HepG2 (cell line): ENCODE results near the gene AFF4. TPM values are rescaled to one million over a fixed set of nuclear protein-coding genes. Genes with fewer than 3 reads are reported as not detected.
A peak's percentile ranks its signal among the peaks of the same experiment; 100 is the strongest.

Experiments
- ELK4 ChIP-seq: sonication (generic); formaldehyde crosslinking; IDR thresholded peaks from 2 replicates; pipeline ENCODE4 v1.9.0; 2021; ENCODE audit warnings: missing genetic modification reagents, borderline replicate concordance
- ESRRA ChIP-seq: sonication (generic); formaldehyde crosslinking; IDR thresholded peaks from 2 replicates; pipeline ENCODE4 v1.5.1; 2020; ENCODE audit warnings: mild to moderate bottlenecking, low read depth, missing genetic modification reagents
- FOXP4 ChIP-seq: sonication (generic); formaldehyde crosslinking; IDR thresholded peaks from 2 replicates; pipeline ENCODE4 v1.4.0; 2020; ENCODE audit warnings: missing genetic modification reagents
- GZF1 ChIP-seq: sonication (generic); formaldehyde crosslinking; IDR thresholded peaks from 2 replicates; pipeline ENCODE4 v1.5.1; 2020; ENCODE audit warnings: mild to moderate bottlenecking, missing genetic modification reagents
- MTA3 ChIP-seq: sonication (generic); formaldehyde crosslinking; IDR thresholded peaks from 2 replicates; pipeline ENCODE4 v1.4.0; 2020; ENCODE audit warnings: missing genetic modification reagents
- MTF2 ChIP-seq: sonication (generic); formaldehyde crosslinking; IDR thresholded peaks from 2 replicates; pipeline ENCODE4 v1.5.0; 2020; ENCODE audit warnings: missing genetic modification reagents, borderline replicate concordance
- NFIB ChIP-seq: sonication (generic); formaldehyde crosslinking; IDR thresholded peaks from 2 replicates; pipeline ENCODE4 v1.9.0; 2021; ENCODE audit warnings: missing genetic modification reagents, mild to moderate bottlenecking, borderline replicate concordance
- TBL1XR1 ChIP-seq: fragments of 150-350 bp; IDR thresholded peaks from 2 replicates; pipeline ENCODE4 v1.6.1; 2014; ENCODE audit warnings: borderline replicate concordance, low read length; ENCODE audit not compliant: partially characterized antibody
- ZFP36L2 ChIP-seq: sonication (generic); formaldehyde crosslinking; IDR thresholded peaks from 2 replicates; pipeline ENCODE4 v1.4.0; 2020; ENCODE audit warnings: missing genetic modification reagents
- ZNF224 ChIP-seq: sonication (generic); formaldehyde crosslinking; IDR thresholded peaks from 2 replicates; pipeline ENCODE4 v1.5.0; 2020; ENCODE audit warnings: mild to moderate bottlenecking, missing genetic modification reagents
- ZNF280B ChIP-seq: sonication (generic); formaldehyde crosslinking; IDR thresholded peaks from 2 replicates; pipeline ENCODE4 v1.5.0; 2020; ENCODE audit warnings: missing genetic modification reagents, mild to moderate bottlenecking, borderline replicate concordance
- ZNF362 ChIP-seq: sonication (generic); formaldehyde crosslinking; IDR thresholded peaks from 2 replicates; pipeline ENCODE4 v1.4.0; 2020; ENCODE audit warnings: missing genetic modification reagents, mild to moderate bottlenecking, borderline replicate concordance
- ZNF430 ChIP-seq: sonication (generic); formaldehyde crosslinking; IDR thresholded peaks from 2 replicates; pipeline ENCODE4 v1.9.0; 2021; ENCODE audit warnings: mild to moderate bottlenecking, missing genetic modification reagents
- ZNF484 ChIP-seq: sonication (generic); formaldehyde crosslinking; IDR thresholded peaks from 2 replicates; pipeline ENCODE4 v1.5.1; 2020; ENCODE audit warnings: mild to moderate bottlenecking, low read depth, missing genetic modification reagents, borderline replicate concordance
- ZNF513 ChIP-seq: sonication (generic); formaldehyde crosslinking; conservative IDR thresholded peaks from 2 replicates; pipeline ENCODE4 v1.5.0; 2020; ENCODE audit warnings: missing genetic modification reagents
- ZNF557 ChIP-seq: sonication (generic); formaldehyde crosslinking; IDR thresholded peaks from 2 replicates; pipeline ENCODE4 v1.4.0; 2020; ENCODE audit warnings: missing genetic modification reagents
- ZNF724P ChIP-seq: sonication (generic); formaldehyde crosslinking; IDR thresholded peaks from 2 replicates; pipeline ENCODE4 v1.8.0; 2022; ENCODE audit warnings: missing genetic modification reagents, borderline replicate concordance
- ZNF75D ChIP-seq: sonication (generic); formaldehyde crosslinking; IDR thresholded peaks from 2 replicates; pipeline ENCODE4 v1.8.1; 2023; ENCODE audit warnings: missing genetic modification reagents, mild to moderate bottlenecking, borderline replicate concordance
- ZNF770 ChIP-seq: sonication (generic); formaldehyde crosslinking; IDR thresholded peaks from 2 replicates; pipeline ENCODE4 v1.5.0; 2020; ENCODE audit warnings: mild to moderate bottlenecking, missing genetic modification reagents
- ZNF790 ChIP-seq: sonication (generic); formaldehyde crosslinking; IDR thresholded peaks from 2 replicates; pipeline ENCODE4 v1.8.0; 2022; ENCODE audit warnings: missing genetic modification reagents, mild to moderate bottlenecking, borderline replicate concordance
- polyA plus RNA-seq, 8 experiments: library from polyadenylated mRNA; depleted of rRNA in 3 of 8; stranded (reverse) in 7 of 8; unstranded in 1 of 8; fragments of >200 nt; fragmentation: Illumina TruSeq in 4 of 8; extraction: Trizol in 4 of 8; gene quantifications; 2 replicates each; pipeline versions ENCODE4 v1.2.1 to v1.2.3, GENCODE V29; 2011 to 2016; ENCODE audit warnings: low read depth in 4 of 8, missing spikeins in 1 of 8, mixed read lengths in 1 of 8; ENCODE audit not compliant: insufficient read depth in 1 of 8
- total RNA-seq, 5 experiments: library from RNA; depleted of rRNA; stranded (reverse); fragments of >200 nt; fragmentation: Illumina TruSeq; extraction: Trizol; gene quantifications; 2 replicates each; pipeline ENCODE4 v1.2.3, GENCODE V29; 2016; ENCODE audit warnings: low read depth in 1 of 5

Gene AFF4
- total and polyA plus RNA-seq, 2 of the 13 experiments (the other 11 are each of a cell fraction or from before 2014, with no cell fraction given) = 22.1 to 25.5 TPM

- TF ChIP-seq NFIB (CRISPR knock-in tag) (no peak), ZNF362 (CRISPR knock-in tag) (no peak), MTA3 (CRISPR knock-in tag) (no peak), ZNF513 (CRISPR knock-in tag) (no peak), ZNF724P (no peak), ZNF770 (CRISPR knock-in tag) (no peak), GZF1 (no peak), ZNF557 (CRISPR knock-in tag) (peak; percentile 61; the same call in 1 of the 2 replicates), TBL1XR1 (peak; percentile 37), MTF2 (CRISPR knock-in tag) (no peak), ZNF484 (no peak), ZNF224 (CRISPR knock-in tag) (no peak), ZNF280B (CRISPR knock-in tag) (no peak), ZNF790 (CRISPR knock-in tag) (no peak; the same call in 1 of the 2 replicates), ELK4 (CRISPR knock-in tag) (no peak), ZNF430 (CRISPR knock-in tag) (peak; percentile 37; the same call in 1 of the 2 replicates), ESRRA (CRISPR knock-in tag) (0 out of 2 replicates have a peak, but pooled peaks have one; percentile 36), FOXP4 (CRISPR knock-in tag) (0 out of 2 replicates have a peak, but pooled peaks have one; percentile 41), ZFP36L2 (CRISPR knock-in tag) (no peak), ZNF75D (no peak)
Observed at GRCh38 chr5:132837868-132838267, 125.6 kb downstream of the AFF4 start (continued).
